Measurements from ENCODE around the gene DLGAP1. TPM values are rescaled to one million over a fixed set of nuclear protein-coding genes. Genes with fewer than 3 reads are reported as not detected.
A peak's percentile ranks its signal among the peaks of the same experiment; 100 is the strongest.

Gene DLGAP1
- total and polyA plus RNA-seq, 10 of the 15 experiments (the other 5 are each of a cell fraction or from before 2014, with no cell fraction given), result 0.23 to 27.6 (median 1.9) TPM

DNA sequence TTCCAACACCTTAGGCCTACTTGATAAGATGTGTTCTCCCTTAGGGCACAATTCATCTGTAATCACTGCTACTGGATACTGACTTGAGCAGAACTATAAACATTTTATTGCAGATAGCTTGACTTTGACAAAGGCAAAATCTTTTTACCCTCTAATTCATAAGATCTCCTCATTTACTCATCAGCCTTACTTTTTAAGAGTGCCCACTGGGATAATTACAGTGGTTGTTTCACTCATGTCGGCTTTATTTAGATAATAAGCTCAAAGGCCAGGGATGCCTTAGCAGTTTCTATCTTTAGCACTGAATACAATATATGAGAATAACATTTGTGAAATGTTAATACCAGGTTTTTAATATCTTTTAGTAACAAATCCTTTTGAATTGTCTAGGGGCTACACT lies 144.0 kb downstream of the DLGAP1 start (continued):
- TF ChIP-seq BCL3 (IDR thresholded peaks at IDR 0.05; ENCODE audit: borderline replicate concordance, insufficient read depth, low read depth, low read length, poor library complexity, severe bottlenecking) (no peak), POLR2AphosphoS5 (IDR thresholded peaks at IDR 0.05; ENCODE audit: low read length) (no peak)

GRCh38 chr18:4309227-4309626 lies 145.9 kb downstream of the DLGAP1 start:
- ChIA-PET POLR2A (interaction anchor here (0.9 to 1.1 kb wide), 3 partner anchors 10 to 19 kb away, joined by 3 to 4 read pairs (median 3); no protein-coding TSS in a partner anchor), CTCF (interaction anchor here (1.2 to 1.7 kb wide), 4 partner anchors 9 to 203 kb away, joined by 3 to 7 read pairs (median 4); no protein-coding TSS in a partner anchor), SMC1A (ENCODE audit: uncharacterized antibody, unreplicated experiment) (interaction anchor here (0.8 to 4.9 kb wide), 14 partner anchors 9 to 123 kb away, joined by 3 to 23 read pairs (median 4); no protein-coding TSS in a partner anchor), RAD21 (ENCODE audit: unreplicated experiment) (interaction anchor here (1.1 to 1.7 kb wide), 2 partner anchors 11 to 36 kb away, joined by 3 to 7 read pairs; no protein-coding TSS in a partner anchor)
- ATAC-seq (no peak), FAIRE-seq (no peak), DNase-seq (ENCODE audit: low read depth, low spot score) (no peak)
- H2AFZ ChIP-seq (ENCODE audit: control insufficient read depth, low read depth, low read length), result no peak overlapping the region
- H3K27me3 ChIP-seq (replicated peaks in 1 of 2; ENCODE audit: control insufficient read depth in 2 of 2, insufficient read depth in 2 of 2, low read length in 1 of 2), result no peaks in the 10 kb centered on the region
- intact Hi-C loops (cut with micrococcal nuclease; ENCODE audit: unreplicated experiment) (no loop called here), in situ Hi-C loops (cut with MboI) (no loop called here)
- TF ChIP-seq ZBTB33 (IDR thresholded peaks at IDR 0.05), result peak; percentile 21; the same call in 1 of the 2 replicates
- TF ChIP-seq, protein P1, sequence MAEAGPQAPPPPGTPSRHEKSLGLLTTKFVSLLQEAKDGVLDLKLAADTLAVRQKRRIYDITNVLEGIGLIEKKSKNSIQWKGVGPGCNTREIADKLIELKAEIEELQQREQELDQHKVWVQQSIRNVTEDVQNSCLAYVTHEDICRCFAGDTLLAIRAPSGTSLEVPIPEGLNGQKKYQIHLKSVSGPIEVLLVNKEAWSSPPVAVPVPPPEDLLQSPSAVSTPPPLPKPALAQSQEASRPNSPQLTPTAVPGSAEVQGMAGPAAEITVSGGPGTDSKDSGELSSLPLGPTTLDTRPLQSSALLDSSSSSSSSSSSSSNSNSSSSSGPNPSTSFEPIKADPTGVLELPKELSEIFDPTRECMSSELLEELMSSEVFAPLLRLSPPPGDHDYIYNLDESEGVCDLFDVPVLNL (IDR thresholded peaks at IDR 0.05; ENCODE audit: low read depth, low read length), result no peak
- no peaks in the 10 kb centered on the region for H3K79me2 ChIP-seq (ENCODE audit: control insufficient read depth, insufficient read depth, low read length)
- no peaks in the 10 kb centered on the region for H4K20me1 ChIP-seq (ENCODE audit: control insufficient read depth, insufficient read depth)
- no peaks in the 10 kb centered on the region; the same call in 2 of the 3 replicates for H3K9me3 ChIP-seq (replicated peaks; ENCODE audit: control insufficient read depth, insufficient read depth, low read length)
- BruUV-seq (replicated peaks), result no TSS peak
- H3K4me3 ChIP-seq, result no peak overlapping the region
- no peaks in the 10 kb centered on the region; a peak in 1 of 4 replicates for H3K36me3 ChIP-seq (ENCODE audit: control insufficient read depth in 2 of 2, insufficient read depth in 2 of 2, low read length in 1 of 2)
- no peak overlapping the region for H3K9ac ChIP-seq (ENCODE audit: control insufficient read depth, insufficient read depth, low read length)
- H3K4me2 ChIP-seq (ENCODE audit: control insufficient read depth, insufficient read depth), result no peak overlapping the region
- 48% methylated on average over 5 of the region's 5 CpGs for WGBS (ENCODE audit: insufficient coverage, insufficient replicate concordance, low lambda C conversion rate, missing lambda C conversion rate)
- H3K27ac ChIP-seq (ENCODE audit: control insufficient read depth, insufficient read depth), result no peak overlapping the region
- H3K4me1 ChIP-seq (ENCODE audit: control insufficient read depth, insufficient read depth, low read length), result no peaks in the 10 kb centered on the region
